WTC11 (cell line): ENCODE results near the gene MAPT. TPM values are rescaled to one million over a fixed set of nuclear protein-coding genes. Genes with fewer than 3 reads are reported as not detected.

Experiments used
- ATAC-seq: fragments of 200-7000 bp; cut with Tn5 transposase; 2 replicates; pipeline ENCODE4 v1.10.0; 2021; ENCODE audit warnings: mild to moderate bottlenecking, moderate library complexity
- CTCF ChIA-PET: fragments of 300-600 bp; sonication (Branson Sonifier 250); formaldehyde crosslinking; loops from one replicate; lab custom pipeline; 2021; ENCODE audit warnings: antibody characterized with exemption; lab: Charles Lee
- POLR2A ChIA-PET: fragments of 350-600 bp; sonication (Branson Sonifier 250); formaldehyde crosslinking; loops from one replicate; lab custom pipeline; 2021; ENCODE audit warnings: antibody characterized with exemption; lab: Charles Lee
- DNase-seq: peaks from one replicate; pipeline ENCODE4 v3.0.0; 2021; ENCODE audit warnings: low spot score
- H3K27ac Mint-ChIP-seq: 2 replicates; pipeline ENCODE4 v1.8.0; 2021; ENCODE audit warnings: mixed read lengths
- H3K27me3 Mint-ChIP-seq: 2 replicates; pipeline ENCODE4 v1.8.0; 2021; ENCODE audit warnings: low read depth, mild to moderate bottlenecking, moderate library complexity, mixed read lengths
- H3K36me3 Mint-ChIP-seq: 2 replicates; pipeline ENCODE4 v1.8.0; 2021; ENCODE audit warnings: mixed read lengths
- H3K4me1 Mint-ChIP-seq: 2 replicates; pipeline ENCODE4 v1.8.0; 2022; ENCODE audit warnings: mixed read lengths
- H3K4me3 Mint-ChIP-seq: 2 replicates; pipeline ENCODE4 v1.8.0; 2021; ENCODE audit warnings: mild to moderate bottlenecking, moderate library complexity, mixed read lengths
- H3K9me3 Mint-ChIP-seq: 2 replicates; pipeline ENCODE4 v1.8.0; 2021; ENCODE audit warnings: mixed read lengths
- CREB1 ChIP-seq: sonication (generic); formaldehyde crosslinking; IDR thresholded peaks from 2 replicates; pipeline ENCODE4 v1.8.0; 2023; ENCODE audit warnings: mild to moderate bottlenecking, missing genetic modification reagents
- PRRX2 ChIP-seq: fragments of 250-450 bp; sonication (Bioruptor Pico); IDR thresholded peaks from 2 replicates; pipeline ENCODE4 v1.8.0; 2021; ENCODE audit warnings: mild to moderate bottlenecking
- TCF7 ChIP-seq: sonication (generic); formaldehyde crosslinking; IDR thresholded peaks from 2 replicates; pipeline ENCODE4 v1.8.0; 2022; ENCODE audit warnings: mild to moderate bottlenecking, low read depth, missing genetic modification reagents, moderate library complexity
- TP53 ChIP-seq: sonication (generic); formaldehyde crosslinking; IDR thresholded peaks from 2 replicates; pipeline ENCODE4 v1.8.1; 2023; ENCODE audit warnings: mild to moderate bottlenecking, missing genetic modification reagents
- ZNF317 ChIP-seq: sonication (generic); formaldehyde crosslinking; IDR thresholded peaks from 2 replicates; pipeline ENCODE4 v1.8.1; 2023; ENCODE audit warnings: low read depth, mild to moderate bottlenecking, moderate library complexity, missing genetic modification reagents, borderline replicate concordance
- ZNF532 ChIP-seq: fragments of 250-450 bp; sonication (Bioruptor Pico); IDR thresholded peaks from 2 replicates; pipeline ENCODE4 v1.9.0; 2021; ENCODE audit warnings: mild to moderate bottlenecking, borderline replicate concordance
- total RNA-seq: library from RNA; stranded (reverse); gene quantifications from 3 replicates; pipeline ENCODE4 v1.2.3, GENCODE V29; 2021
- TF ChIP-seq, protein P1 (sequence below): sonication (generic); formaldehyde crosslinking; IDR thresholded peaks from 2 replicates; pipeline ENCODE4 v1.8.1; 2023; ENCODE audit warnings: mild to moderate bottlenecking, missing genetic modification reagents
- TF ChIP-seq, protein P2 (sequence below): sonication (generic); formaldehyde crosslinking; IDR thresholded peaks from 2 replicates; pipeline ENCODE4 v1.8.1; 2023; ENCODE audit warnings: mild to moderate bottlenecking, missing genetic modification reagents
- TF ChIP-seq, protein P3 (sequence below): sonication (generic); formaldehyde crosslinking; IDR thresholded peaks from 2 replicates; pipeline ENCODE4 v1.8.1; 2022; ENCODE audit warnings: mild to moderate bottlenecking, missing genetic modification reagents, moderate library complexity, borderline replicate concordance
- TF ChIP-seq, protein P4 (sequence below): sonication (generic); formaldehyde crosslinking; IDR thresholded peaks from 2 replicates; pipeline ENCODE4 v1.8.0; 2022; ENCODE audit warnings: mild to moderate bottlenecking, missing genetic modification reagents
- TF ChIP-seq, protein P5 (sequence below): sonication (generic); formaldehyde crosslinking; IDR thresholded peaks from 2 replicates; pipeline ENCODE4 v1.8.0; 2022; ENCODE audit warnings: mild to moderate bottlenecking, missing genetic modification reagents

Gene MAPT
- total RNA-seq, 1 experiment from 2014 or later = 2.2 TPM

- TF ChIP-seq, protein P1, sequence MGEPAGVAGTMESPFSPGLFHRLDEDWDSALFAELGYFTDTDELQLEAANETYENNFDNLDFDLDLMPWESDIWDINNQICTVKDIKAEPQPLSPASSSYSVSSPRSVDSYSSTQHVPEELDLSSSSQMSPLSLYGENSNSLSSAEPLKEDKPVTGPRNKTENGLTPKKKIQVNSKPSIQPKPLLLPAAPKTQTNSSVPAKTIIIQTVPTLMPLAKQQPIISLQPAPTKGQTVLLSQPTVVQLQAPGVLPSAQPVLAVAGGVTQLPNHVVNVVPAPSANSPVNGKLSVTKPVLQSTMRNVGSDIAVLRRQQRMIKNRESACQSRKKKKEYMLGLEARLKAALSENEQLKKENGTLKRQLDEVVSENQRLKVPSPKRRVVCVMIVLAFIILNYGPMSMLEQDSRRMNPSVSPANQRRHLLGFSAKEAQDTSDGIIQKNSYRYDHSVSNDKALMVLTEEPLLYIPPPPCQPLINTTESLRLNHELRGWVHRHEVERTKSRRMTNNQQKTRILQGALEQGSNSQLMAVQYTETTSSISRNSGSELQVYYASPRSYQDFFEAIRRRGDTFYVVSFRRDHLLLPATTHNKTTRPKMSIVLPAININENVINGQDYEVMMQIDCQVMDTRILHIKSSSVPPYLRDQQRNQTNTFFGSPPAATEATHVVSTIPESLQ (CRISPR knock-in tag) = no peak
- TF ChIP-seq, protein P2, sequence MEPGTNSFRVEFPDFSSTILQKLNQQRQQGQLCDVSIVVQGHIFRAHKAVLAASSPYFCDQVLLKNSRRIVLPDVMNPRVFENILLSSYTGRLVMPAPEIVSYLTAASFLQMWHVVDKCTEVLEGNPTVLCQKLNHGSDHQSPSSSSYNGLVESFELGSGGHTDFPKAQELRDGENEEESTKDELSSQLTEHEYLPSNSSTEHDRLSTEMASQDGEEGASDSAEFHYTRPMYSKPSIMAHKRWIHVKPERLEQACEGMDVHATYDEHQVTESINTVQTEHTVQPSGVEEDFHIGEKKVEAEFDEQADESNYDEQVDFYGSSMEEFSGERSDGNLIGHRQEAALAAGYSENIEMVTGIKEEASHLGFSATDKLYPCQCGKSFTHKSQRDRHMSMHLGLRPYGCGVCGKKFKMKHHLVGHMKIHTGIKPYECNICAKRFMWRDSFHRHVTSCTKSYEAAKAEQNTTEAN (CRISPR knock-in tag) = no peak
- no peak for TF ChIP-seq TCF7 (CRISPR knock-in tag)
- TF ChIP-seq, protein P3, sequence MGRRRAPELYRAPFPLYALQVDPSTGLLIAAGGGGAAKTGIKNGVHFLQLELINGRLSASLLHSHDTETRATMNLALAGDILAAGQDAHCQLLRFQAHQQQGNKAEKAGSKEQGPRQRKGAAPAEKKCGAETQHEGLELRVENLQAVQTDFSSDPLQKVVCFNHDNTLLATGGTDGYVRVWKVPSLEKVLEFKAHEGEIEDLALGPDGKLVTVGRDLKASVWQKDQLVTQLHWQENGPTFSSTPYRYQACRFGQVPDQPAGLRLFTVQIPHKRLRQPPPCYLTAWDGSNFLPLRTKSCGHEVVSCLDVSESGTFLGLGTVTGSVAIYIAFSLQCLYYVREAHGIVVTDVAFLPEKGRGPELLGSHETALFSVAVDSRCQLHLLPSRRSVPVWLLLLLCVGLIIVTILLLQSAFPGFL (CRISPR knock-in tag) = no peak
- TF ChIP-seq TP53 (CRISPR knock-in tag) = no peak
- Mint-ChIP-seq H3K4me1 (no peaks in the 10 kb centered on the region), H3K4me3 (no peak overlapping the region), H3K27ac (no peak overlapping the region), H3K9me3 (peaks cover 13% of the 10 kb centered on the region), H3K27me3 (0 out of 2 replicates have a peak, but pooled peaks cover 5% of the 10 kb centered on the region), H3K36me3 (no peaks in the 10 kb centered on the region)
- CTCF ChIA-PET = interaction anchor here (0.9 to 2.4 kb wide), 4 partner anchors 14 to 190 kb away, joined by 3 to 36 read pairs (median 6); no protein-coding TSS in a partner anchor
- POLR2A ChIA-PET = no interaction called here
- no peak for ATAC-seq
- no peak for DNase-seq
Observed at GRCh38 chr17:45973099-45973780, 78.9 kb downstream of the MAPT start.

- Mint-ChIP-seq H3K9me3 (peaks cover 13% of the 10 kb centered on the region), H3K36me3 (no peaks in the 10 kb centered on the region), H3K4me1 (no peaks in the 10 kb centered on the region), H3K4me3 (no peak overlapping the region), H3K27me3 (0 out of 2 replicates have a peak, but pooled peaks cover 5% of the 10 kb centered on the region), H3K27ac (no peak overlapping the region)
- ATAC-seq (no peak), DNase-seq (no peak)
- TF ChIP-seq ZNF532 (CRISPR knock-in tag) = no peak
- TF ChIP-seq CREB1 (CRISPR knock-in tag) = no peak
- POLR2A ChIA-PET = no interaction called here
- CTCF ChIA-PET = interaction anchor here (0.9 to 2.4 kb wide), 3 partner anchors 13 to 191 kb away, joined by 3 to 8 read pairs (median 3); no protein-coding TSS in a partner anchor
Observed at GRCh38 chr17:45973946-45974859, 79.8 kb downstream of the MAPT start.

DNA sequence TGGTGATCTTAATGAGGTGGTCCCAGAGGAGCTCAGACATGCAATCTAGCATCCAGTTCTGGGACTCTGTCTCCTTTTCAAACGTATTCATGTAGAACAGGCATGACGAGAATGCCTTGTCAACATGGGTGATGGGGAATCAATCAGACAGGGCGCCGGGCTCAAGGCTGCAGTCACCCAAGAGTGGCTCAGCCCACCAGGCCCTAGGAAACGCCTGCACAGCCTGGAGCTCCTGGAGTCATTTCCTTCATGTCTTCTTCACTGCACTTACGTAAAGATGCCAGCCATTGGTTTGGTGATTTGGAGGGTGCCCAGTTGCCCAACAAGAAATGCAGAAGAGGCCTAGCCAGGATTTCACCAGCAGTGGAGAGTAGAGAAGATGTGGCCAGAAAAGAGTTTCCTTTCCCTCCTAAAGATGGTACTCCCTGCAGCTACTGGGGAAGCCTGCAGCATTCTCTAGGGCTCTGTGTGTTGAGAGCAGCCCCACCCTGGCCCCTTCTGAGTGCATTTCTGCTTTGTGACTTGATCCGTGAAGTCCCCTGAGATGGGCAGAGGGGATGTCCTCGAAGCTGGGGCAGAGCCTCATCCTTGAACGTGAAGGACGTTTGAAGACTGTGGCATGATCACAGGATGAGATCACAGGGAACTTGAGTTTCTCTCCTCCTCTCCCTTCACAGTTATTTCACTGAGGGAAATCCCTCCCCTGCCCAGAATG is 80.7 kb downstream of the MAPT start:
- Mint-ChIP-seq H3K9me3 (peaks cover 7% of the 10 kb centered on the region; the same call in 1 of the 2 replicates), H3K4me1 (no peaks in the 10 kb centered on the region), H3K27me3 (0 out of 2 replicates have a peak, but pooled peaks cover 5% of the 10 kb centered on the region), H3K36me3 (no peaks in the 10 kb centered on the region), H3K27ac (no peak overlapping the region), H3K4me3 (no peak overlapping the region)
- POLR2A ChIA-PET = no interaction called here
- TF ChIP-seq, protein P4, sequence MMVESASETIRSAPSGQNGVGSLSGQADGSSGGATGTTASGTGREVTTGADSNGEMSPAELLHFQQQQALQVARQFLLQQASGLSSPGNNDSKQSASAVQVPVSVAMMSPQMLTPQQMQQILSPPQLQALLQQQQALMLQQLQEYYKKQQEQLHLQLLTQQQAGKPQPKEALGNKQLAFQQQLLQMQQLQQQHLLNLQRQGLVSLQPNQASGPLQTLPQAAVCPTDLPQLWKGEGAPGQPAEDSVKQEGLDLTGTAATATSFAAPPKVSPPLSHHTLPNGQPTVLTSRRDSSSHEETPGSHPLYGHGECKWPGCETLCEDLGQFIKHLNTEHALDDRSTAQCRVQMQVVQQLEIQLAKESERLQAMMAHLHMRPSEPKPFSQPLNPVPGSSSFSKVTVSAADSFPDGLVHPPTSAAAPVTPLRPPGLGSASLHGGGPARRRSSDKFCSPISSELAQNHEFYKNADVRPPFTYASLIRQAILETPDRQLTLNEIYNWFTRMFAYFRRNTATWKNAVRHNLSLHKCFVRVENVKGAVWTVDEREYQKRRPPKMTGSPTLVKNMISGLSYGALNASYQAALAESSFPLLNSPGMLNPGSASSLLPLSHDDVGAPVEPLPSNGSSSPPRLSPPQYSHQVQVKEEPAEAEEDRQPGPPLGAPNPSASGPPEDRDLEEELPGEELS = no peak
- TF ChIP-seq ZNF317 (CRISPR knock-in tag) (no peak), PRRX2 (CRISPR knock-in tag) (no peak)
- TF ChIP-seq, protein P5, sequence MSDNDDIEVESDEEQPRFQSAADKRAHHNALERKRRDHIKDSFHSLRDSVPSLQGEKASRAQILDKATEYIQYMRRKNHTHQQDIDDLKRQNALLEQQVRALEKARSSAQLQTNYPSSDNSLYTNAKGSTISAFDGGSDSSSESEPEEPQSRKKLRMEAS = no peak
- ATAC-seq = no peak
- CTCF ChIA-PET = interaction anchor here (2.4 kb wide), 1 partner anchor 26 kb away, joined by 8 read pairs; no protein-coding TSS in a partner anchor
- no peak for DNase-seq
